ENCODE results near the gene NAPA.

NAPA gene

GRCh38 chr19:47549261-47549862 is 34.5 kb upstream of the NAPA start:
- no peak for DNase-seq (ENCODE audit: extremely low read depth, insufficient read length)
- H3K36me3 ChIP-seq (ENCODE audit: control insufficient read depth, insufficient read depth, low read length), result no peaks in the 10 kb centered on the region
- H3K27me3 ChIP-seq (replicated peaks; ENCODE audit: control insufficient read depth, insufficient read depth, low read length), result no peaks in the 10 kb centered on the region
- H3K4me3 ChIP-seq (replicated peaks; ENCODE audit: low read depth, low read length), result no peak overlapping the region
- TF ChIP-seq, protein P1, sequence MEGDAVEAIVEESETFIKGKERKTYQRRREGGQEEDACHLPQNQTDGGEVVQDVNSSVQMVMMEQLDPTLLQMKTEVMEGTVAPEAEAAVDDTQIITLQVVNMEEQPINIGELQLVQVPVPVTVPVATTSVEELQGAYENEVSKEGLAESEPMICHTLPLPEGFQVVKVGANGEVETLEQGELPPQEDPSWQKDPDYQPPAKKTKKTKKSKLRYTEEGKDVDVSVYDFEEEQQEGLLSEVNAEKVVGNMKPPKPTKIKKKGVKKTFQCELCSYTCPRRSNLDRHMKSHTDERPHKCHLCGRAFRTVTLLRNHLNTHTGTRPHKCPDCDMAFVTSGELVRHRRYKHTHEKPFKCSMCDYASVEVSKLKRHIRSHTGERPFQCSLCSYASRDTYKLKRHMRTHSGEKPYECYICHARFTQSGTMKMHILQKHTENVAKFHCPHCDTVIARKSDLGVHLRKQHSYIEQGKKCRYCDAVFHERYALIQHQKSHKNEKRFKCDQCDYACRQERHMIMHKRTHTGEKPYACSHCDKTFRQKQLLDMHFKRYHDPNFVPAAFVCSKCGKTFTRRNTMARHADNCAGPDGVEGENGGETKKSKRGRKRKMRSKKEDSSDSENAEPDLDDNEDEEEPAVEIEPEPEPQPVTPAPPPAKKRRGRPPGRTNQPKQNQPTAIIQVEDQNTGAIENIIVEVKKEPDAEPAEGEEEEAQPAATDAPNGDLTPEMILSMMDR (IDR thresholded peaks at IDR 0.05; ENCODE audit: insufficient read depth, low read length, poor library complexity, severe bottlenecking), result no peak

GRCh38 chr19:47547199-47547598 is 32.3 kb upstream of the NAPA start:
- Histone ChIP-seq H3K36me3 (ENCODE audit: control insufficient read depth, insufficient read depth, low read length) (no peaks in the 10 kb centered on the region), H3K27me3 (replicated peaks; ENCODE audit: control insufficient read depth, insufficient read depth, low read length) (no peaks in the 10 kb centered on the region), H3K4me3 (replicated peaks; ENCODE audit: low read depth, low read length) (no peak overlapping the region)
- DNase-seq (ENCODE audit: extremely low read depth, insufficient read length), result no peak
- TF ChIP-seq, protein P1 (IDR thresholded peaks at IDR 0.05; ENCODE audit: insufficient read depth, low read length, poor library complexity, severe bottlenecking), result no peak

DNA sequence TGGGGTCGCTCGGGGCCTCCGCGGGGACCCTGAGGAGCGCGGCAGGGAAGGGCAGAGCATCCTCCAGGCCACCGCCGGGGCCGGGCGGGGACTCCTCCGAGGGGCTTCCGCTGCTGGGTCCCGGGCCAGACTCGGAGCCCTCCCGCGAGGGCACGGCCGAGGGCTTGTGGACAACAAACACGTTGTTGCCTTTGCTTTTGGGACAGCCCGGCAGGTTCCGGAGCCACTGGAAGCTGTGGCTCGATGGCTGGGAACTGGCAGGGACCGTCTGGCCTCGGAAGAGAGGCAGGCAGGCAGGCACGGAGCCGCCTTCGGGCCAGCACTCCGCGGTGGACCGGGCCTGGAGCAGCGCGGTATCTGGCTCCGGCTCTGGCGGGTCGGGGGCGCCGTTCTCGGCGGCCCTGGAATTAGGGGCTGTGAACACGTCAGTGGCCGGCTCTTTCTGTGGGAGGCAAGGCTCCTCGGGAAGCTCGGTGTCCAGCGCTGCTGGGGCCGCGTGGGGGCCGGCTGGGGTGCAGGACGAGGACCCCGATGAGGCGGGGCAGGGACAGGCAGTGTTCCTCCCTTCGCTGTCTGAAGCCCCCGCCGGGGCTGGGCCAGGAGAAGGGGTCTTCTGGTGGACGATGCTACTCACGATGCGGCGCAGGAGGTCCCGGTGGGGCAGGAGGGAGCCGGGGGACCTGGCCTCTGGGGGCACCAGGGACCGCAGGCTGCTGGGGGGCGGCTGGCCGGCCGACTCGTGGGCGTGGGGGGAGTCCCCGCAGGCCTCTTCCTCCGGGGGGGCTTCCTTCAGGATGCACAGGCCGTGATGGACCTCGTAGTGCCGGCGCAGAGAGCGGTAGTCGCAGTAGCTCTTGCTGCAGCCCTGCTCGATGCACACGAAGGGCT is 30.4 kb upstream of the NAPA start:
- no peak for DNase-seq (ENCODE audit: extremely low read depth, insufficient read length)
- Histone ChIP-seq H3K4me3 (replicated peaks; ENCODE audit: low read depth, low read length) (no peak overlapping the region), H3K36me3 (ENCODE audit: control insufficient read depth, insufficient read depth, low read length) (no peaks in the 10 kb centered on the region), H3K27me3 (replicated peaks; ENCODE audit: control insufficient read depth, insufficient read depth, low read length) (no peaks in the 10 kb centered on the region)
- TF ChIP-seq, protein P1 (IDR thresholded peaks at IDR 0.05; ENCODE audit: insufficient read depth, low read length, poor library complexity, severe bottlenecking), result no peak

- H3K4me3 ChIP-seq (replicated peaks; ENCODE audit: low read depth, low read length), result no peak overlapping the region
- no peak for DNase-seq (ENCODE audit: extremely low read depth, insufficient read length)
- H3K36me3 ChIP-seq (ENCODE audit: control insufficient read depth, insufficient read depth, low read length), result no peaks in the 10 kb centered on the region
- H3K27me3 ChIP-seq (replicated peaks; ENCODE audit: control insufficient read depth, insufficient read depth, low read length), result no peaks in the 10 kb centered on the region
- TF ChIP-seq, protein P1 (IDR thresholded peaks at IDR 0.05; ENCODE audit: insufficient read depth, low read length, poor library complexity, severe bottlenecking), result no peak
Observed at GRCh38 chr19:47544476-47544875, 29.6 kb upstream of the NAPA start.

GRCh38 chr19:47544075-47544474 is 29.2 kb upstream of the NAPA start:
- TF ChIP-seq, protein P1 (IDR thresholded peaks at IDR 0.05; ENCODE audit: insufficient read depth, low read length, poor library complexity, severe bottlenecking), result no peak
- no peak for DNase-seq (ENCODE audit: extremely low read depth, insufficient read length)
- Histone ChIP-seq H3K27me3 (replicated peaks; ENCODE audit: control insufficient read depth, insufficient read depth, low read length) (no peaks in the 10 kb centered on the region), H3K4me3 (replicated peaks; ENCODE audit: low read depth, low read length) (no peak overlapping the region), H3K36me3 (ENCODE audit: control insufficient read depth, insufficient read depth, low read length) (no peaks in the 10 kb centered on the region)
